CD4-positive, alpha-beta T cell (primary cell): ENCODE data around the gene RNASEH2B. TPM values are rescaled to one million over a fixed set of nuclear protein-coding genes. Genes with fewer than 3 reads are reported as not detected.

Source experiments
- ATAC-seq: fragments of 200-7000 bp; cut with Tn5 transposase; one replicate; pipeline ENCODE4 v1.10.0; 2022; ENCODE audit warnings: mild to moderate bottlenecking; ENCODE audit not compliant: poor library complexity
- CTCF ChIA-PET: fragments of 350-600 bp; sonication (Branson Sonifier 250); formaldehyde crosslinking; loops from one replicate; lab custom pipeline; 2021; ENCODE audit warnings: antibody characterized with exemption, inconsistent platforms; lab: Charles Lee
- POLR2A ChIA-PET: fragments of 350-600 bp; sonication (Branson Sonifier 250); formaldehyde crosslinking; loops from one replicate; lab custom pipeline; 2021; ENCODE audit warnings: antibody characterized with exemption, inconsistent platforms; lab: Charles Lee
- DNase-seq, 14 experiments: peaks; one replicate each; pipeline ENCODE4 v3.0.0-alpha.2; 2013 to 2020; ENCODE audit warnings: mixed read lengths in 2 of 14
- H3K27ac ChIP-seq, 2 donors: one replicate each; pipeline versions ENCODE4 v1.5.1 to v1.7.0; 2013; ENCODE audit warnings: low read length in 2 of 2, low read depth in 1 of 2, mild to moderate bottlenecking in 1 of 2
- H3K27me3 ChIP-seq, 2 experiments: 1 replicate in 1 of 2; 2 replicates in 1 of 2; pipeline versions ENCODE4 v1.6.1 to v1.7.0; 2013; ENCODE audit warnings: low read length in 2 of 2, control low read depth in 1 of 2, mild to moderate bottlenecking in 1 of 2, moderate library complexity in 1 of 2; ENCODE audit not compliant: insufficient read depth in 2 of 2, control insufficient read depth in 1 of 2
- H3K36me3 ChIP-seq: one replicate; pipeline ENCODE4 v1.6.1; 2013; ENCODE audit warnings: low read length, control low read depth; ENCODE audit not compliant: insufficient read depth
- H3K4me1 ChIP-seq: one replicate; pipeline ENCODE4 v1.6.1; 2013; ENCODE audit warnings: low read length, control low read depth; ENCODE audit not compliant: insufficient read depth
- H3K4me3 ChIP-seq: one replicate; pipeline ENCODE4 v1.5.1; 2013; ENCODE audit warnings: mild to moderate bottlenecking, low read length, moderate library complexity
- H3K9me3 ChIP-seq, 2 experiments: 1 replicate in 1 of 2; 2 replicates in 1 of 2; pipeline versions ENCODE4 v1.6.1 to v1.7.0; 2013; ENCODE audit warnings: low read length in 2 of 2, mild to moderate bottlenecking in 2 of 2, control low read depth in 1 of 2, moderate library complexity in 1 of 2; ENCODE audit not compliant: control insufficient read depth in 1 of 2, insufficient read depth in 1 of 2
- H3K27ac Mint-ChIP-seq: one replicate; pipeline ENCODE4 v1.8.0; 2020; ENCODE audit warnings: mixed read lengths
- H3K27me3 Mint-ChIP-seq: one replicate; pipeline ENCODE4 v1.8.0; 2021; ENCODE audit warnings: mixed read lengths
- H3K36me3 Mint-ChIP-seq: one replicate; pipeline ENCODE4 v1.8.0; 2021; ENCODE audit warnings: low read depth, mixed read lengths
- H3K4me1 Mint-ChIP-seq: one replicate; pipeline ENCODE4 v1.8.0; 2021; ENCODE audit warnings: low read depth, mixed read lengths
- H3K4me3 Mint-ChIP-seq: one replicate; pipeline ENCODE4 v1.8.0; 2020; ENCODE audit warnings: mild to moderate bottlenecking, mixed read lengths
- H3K9me3 Mint-ChIP-seq: one replicate; pipeline ENCODE4 v1.8.0; 2020; ENCODE audit warnings: mixed read lengths
- intact Hi-C, 2 experiments: fragments of 100-400 bp; cut with DNase I in 1 of 2; cut with micrococcal nuclease in 1 of 2; formaldehyde crosslinking; loops; one replicate each; pipeline versions ENCODE4 v1.15.1 to v1.9.0; 2023 to 2025; cut with DNase I, micrococcal nuclease
- total RNA-seq, 174 experiments: library from RNA in 2 of 174; stranded (reverse) in 2 of 174; gene quantifications; one replicate each; pipeline ENCODE4 v1.2.3 and lab custom pipeline; 2021 to 2026
- TF ChIP-seq, protein P1 (sequence below): fragments of 200-600 bp; IDR thresholded peaks from one replicate; pipeline ENCODE4 v1.8.0; 2022; ENCODE audit warnings: antibody characterized with exemption, mild to moderate bottlenecking

RNASEH2B gene
- total RNA-seq, 2 experiments from 2014 or later = 68.4 to 74.6 TPM

DNA sequence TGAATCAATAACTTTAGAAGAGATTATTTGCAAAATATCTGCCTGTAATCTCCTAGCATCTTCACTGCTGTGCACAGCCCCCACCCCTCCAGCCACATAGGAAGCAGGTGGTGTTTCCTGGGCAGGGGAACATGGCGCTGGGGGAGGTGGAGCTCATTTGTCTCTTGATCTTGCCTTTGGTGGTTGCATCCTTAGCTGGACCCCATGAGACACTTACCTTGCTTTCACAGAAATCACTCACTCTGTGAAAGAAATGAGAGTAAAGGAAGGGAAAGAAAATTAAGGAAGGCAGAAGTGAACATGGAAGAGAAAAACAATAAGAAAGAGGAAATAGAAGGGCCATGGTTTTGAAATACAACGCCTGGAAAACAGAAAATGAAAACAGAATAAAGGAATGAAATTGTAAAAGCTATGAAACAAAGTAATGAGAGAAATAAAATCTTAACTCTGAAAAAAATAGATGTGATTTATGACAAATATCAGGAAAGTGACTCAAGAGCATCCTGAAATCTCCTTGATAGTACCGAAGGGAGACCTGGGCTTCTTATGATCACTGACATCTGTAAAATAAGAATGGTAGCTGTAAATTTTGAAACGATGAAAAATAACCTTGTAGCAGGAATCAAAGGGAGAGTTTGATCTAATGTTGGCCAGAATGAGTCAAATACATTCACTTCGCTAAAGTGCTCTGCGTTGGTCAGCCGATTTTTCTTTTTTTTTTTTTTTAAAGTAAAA lies 17.2 kb upstream of the RNASEH2B start:
- Histone ChIP-seq H3K36me3 (no peaks in the 10 kb centered on the region), H3K4me1 (peaks cover 19% of the 10 kb centered on the region), H3K9me3 (no peaks in the 10 kb centered on the region), H3K27me3 (no peaks in the 10 kb centered on the region), H3K27ac (peak overlapping the region; percentile 47 to 81), H3K4me3 (peak overlapping the region; percentile 28)
- POLR2A ChIA-PET = interaction anchor here (0.7 to 7.1 kb wide), 11 partner anchors 13 to 1100 kb away, joined by 3 to 113 read pairs (median 6); partner anchors contain the start of genes KPNA3, RNASEH2B, SPRYD7 and TRIM13
- CTCF ChIA-PET = interaction anchor here (0.7 to 2.1 kb wide), 3 partner anchors 20 to 895 kb away, joined by 4 to 10 read pairs (median 7); partner anchors contain the start of gene TRIM13
- peaks cover 43% of the 10 kb centered on the region for H3K4me1 Mint-ChIP-seq
- DNase-seq = peak in 13 of 14 experiments; percentile 13 to 72 (median 45)
- peak overlapping the region; percentile 84 for H3K4me3 Mint-ChIP-seq
- ATAC-seq = peak; percentile 57
- TF ChIP-seq, protein P1, sequence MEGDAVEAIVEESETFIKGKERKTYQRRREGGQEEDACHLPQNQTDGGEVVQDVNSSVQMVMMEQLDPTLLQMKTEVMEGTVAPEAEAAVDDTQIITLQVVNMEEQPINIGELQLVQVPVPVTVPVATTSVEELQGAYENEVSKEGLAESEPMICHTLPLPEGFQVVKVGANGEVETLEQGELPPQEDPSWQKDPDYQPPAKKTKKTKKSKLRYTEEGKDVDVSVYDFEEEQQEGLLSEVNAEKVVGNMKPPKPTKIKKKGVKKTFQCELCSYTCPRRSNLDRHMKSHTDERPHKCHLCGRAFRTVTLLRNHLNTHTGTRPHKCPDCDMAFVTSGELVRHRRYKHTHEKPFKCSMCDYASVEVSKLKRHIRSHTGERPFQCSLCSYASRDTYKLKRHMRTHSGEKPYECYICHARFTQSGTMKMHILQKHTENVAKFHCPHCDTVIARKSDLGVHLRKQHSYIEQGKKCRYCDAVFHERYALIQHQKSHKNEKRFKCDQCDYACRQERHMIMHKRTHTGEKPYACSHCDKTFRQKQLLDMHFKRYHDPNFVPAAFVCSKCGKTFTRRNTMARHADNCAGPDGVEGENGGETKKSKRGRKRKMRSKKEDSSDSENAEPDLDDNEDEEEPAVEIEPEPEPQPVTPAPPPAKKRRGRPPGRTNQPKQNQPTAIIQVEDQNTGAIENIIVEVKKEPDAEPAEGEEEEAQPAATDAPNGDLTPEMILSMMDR = no peak
- H3K36me3 Mint-ChIP-seq = peaks cover 5% of the 10 kb centered on the region
- no peaks in the 10 kb centered on the region for H3K27me3 Mint-ChIP-seq
- peaks cover 6% of the 10 kb centered on the region for H3K9me3 Mint-ChIP-seq
- intact Hi-C loops = loop anchor here in 1 of 2 experiments (5.0 kb wide), 1 partner anchor 760 kb away; no protein-coding TSS in a partner anchor
- peak overlapping the region; percentile 84 for H3K27ac Mint-ChIP-seq

DNA sequence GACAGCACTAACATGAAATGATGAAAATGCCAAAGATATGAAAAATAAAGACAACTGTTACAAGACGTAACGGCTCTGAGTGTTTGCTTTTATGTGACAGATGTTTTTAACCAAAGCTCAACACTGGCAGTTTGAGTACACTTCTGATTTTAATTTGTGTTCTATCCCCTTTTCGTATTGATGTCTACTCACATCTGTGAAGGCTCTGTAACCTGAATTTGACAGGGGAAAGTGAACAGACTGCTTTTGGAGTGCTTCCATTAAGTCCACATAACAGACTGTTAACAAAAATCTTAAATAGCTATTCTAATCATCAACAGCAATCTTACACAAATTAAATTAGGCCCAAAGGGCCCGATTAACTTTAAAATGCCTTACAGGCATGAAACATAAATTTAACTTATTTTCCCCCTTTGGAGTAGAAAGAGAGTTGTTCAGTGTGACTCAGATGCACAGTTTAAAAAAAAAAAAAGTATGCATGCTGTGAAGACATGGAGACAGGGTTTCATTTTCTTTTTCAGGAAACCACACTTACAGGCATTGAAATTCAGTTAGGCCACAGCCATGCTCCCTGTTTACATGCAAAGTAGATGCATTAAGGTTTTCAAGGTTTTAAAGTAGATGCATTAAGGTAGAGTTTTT lies 16.3 kb upstream of the RNASEH2B start:
- H3K36me3 ChIP-seq = no peaks in the 10 kb centered on the region
- H3K9me3 ChIP-seq = no peaks in the 10 kb centered on the region
- Mint-ChIP-seq H3K27ac (peak overlapping the region; percentile 84), H3K36me3 (peaks cover 5% of the 10 kb centered on the region), H3K4me1 (peaks cover 43% of the 10 kb centered on the region), H3K27me3 (no peaks in the 10 kb centered on the region), H3K9me3 (peaks cover 6% of the 10 kb centered on the region), H3K4me3 (peak overlapping the region; percentile 83)
- peak; percentile 92 for ATAC-seq
- ChIA-PET POLR2A (interaction anchor here (0.7 to 7.1 kb wide), 11 partner anchors 9 to 1101 kb away, joined by 3 to 113 read pairs (median 6); partner anchors contain the start of genes KPNA3, RNASEH2B and TRIM13), CTCF (interaction anchor here (0.7 to 2.1 kb wide), 5 partner anchors 15 to 896 kb away, joined by 3 to 10 read pairs (median 4); partner anchors contain the start of gene TRIM13)
- peaks cover 19% of the 10 kb centered on the region for H3K4me1 ChIP-seq
- peak overlapping the region; percentile 28 for H3K4me3 ChIP-seq
- peak in 5 of 14 experiments; percentile 22 to 83 (median 71) for DNase-seq
- H3K27ac ChIP-seq = peak overlapping the region; percentile 66 to 81
- H3K27me3 ChIP-seq = no peaks in the 10 kb centered on the region
- TF ChIP-seq, protein P1 = no peak
- intact Hi-C loops = loop anchor here (1.0 to 5.0 kb wide), 2 partner anchors 16 to 761 kb away; partner anchors contain the start of gene RNASEH2B (in 1 of the 2)

DNA sequence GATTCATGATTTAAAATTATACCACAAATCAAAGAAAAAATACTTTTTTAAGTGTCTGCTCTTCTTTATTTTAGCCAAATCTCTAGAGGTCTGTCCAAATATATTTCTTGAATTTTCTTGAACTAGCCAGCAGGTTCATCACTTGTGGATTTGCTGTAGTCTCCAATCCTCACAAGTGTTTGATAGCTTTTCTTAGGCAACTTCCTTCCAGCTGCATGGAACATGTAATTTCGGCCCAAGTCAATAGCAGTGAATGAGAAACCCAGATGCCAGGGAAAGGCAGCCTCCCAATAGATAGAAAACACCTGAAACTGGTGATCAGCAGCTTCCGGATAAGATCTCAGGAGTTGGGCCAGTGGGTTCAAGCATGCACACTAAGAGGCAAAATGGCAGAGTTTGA lies 15.6 kb upstream of the RNASEH2B start:
- Mint-ChIP-seq H3K4me3 (peak overlapping the region; percentile 83), H3K9me3 (peaks cover 6% of the 10 kb centered on the region), H3K27me3 (no peaks in the 10 kb centered on the region), H3K36me3 (peaks cover 5% of the 10 kb centered on the region), H3K4me1 (peaks cover 43% of the 10 kb centered on the region), H3K27ac (peak overlapping the region; percentile 84)
- no peak overlapping the region for H3K4me3 ChIP-seq
- H3K27ac ChIP-seq = peak overlapping the region in 1 of 2 donors; percentile 42
- peaks cover 19% of the 10 kb centered on the region for H3K4me1 ChIP-seq
- intact Hi-C loops = loop anchor here in 1 of 2 experiments (5.0 kb wide), 1 partner anchor 762 kb away; no protein-coding TSS in a partner anchor
- DNase-seq (no peak), ATAC-seq (no peak)
- no peaks in the 10 kb centered on the region for H3K36me3 ChIP-seq
- no peaks in the 10 kb centered on the region for H3K27me3 ChIP-seq
- TF ChIP-seq, protein P1 = no peak
- ChIA-PET POLR2A (interaction anchor here (0.6 to 7.1 kb wide), 5 partner anchors 8 to 897 kb away, joined by 3 to 113 read pairs (median 26); partner anchors contain the start of genes RNASEH2B and TRIM13), CTCF (interaction anchor here (0.8 kb wide), 1 partner anchor 18 kb away, joined by 3 read pairs; no protein-coding TSS in a partner anchor)
- no peaks in the 10 kb centered on the region for H3K9me3 ChIP-seq
